HEK293 (cell line): Measurements from ENCODE around the gene GTF2F2.

Source experiments
- CTCF ChIA-PET: fragments of 350-600 bp; formaldehyde crosslinking; extraction: SDS; loops from one replicate; lab custom pipeline; 2021; ENCODE audit warnings: antibody characterized with exemption; lab: Yijun Ruan, JAX
- POLR2A ChIA-PET: fragments of 300-600 bp; formaldehyde crosslinking; extraction: SDS; loops from one replicate; lab custom pipeline; 2020; ENCODE audit warnings: antibody characterized with exemption, inconsistent platforms; lab: Yijun Ruan, JAX
- H3K27ac ChIP-seq: fragments of 200-500 bp; sonication (Bioruptor generic); 2 replicates; pipeline ENCODE4 v1.5.1; 2014; ENCODE audit warnings: low read depth, low read length, control low read depth, inconsistent platforms; ENCODE audit errors: extremely low read depth
- H3K36me3 ChIP-seq, 2 experiments: fragments of 200-500 bp in 1 of 2; sonication (Bioruptor generic) in 1 of 2; 1 replicate in 1 of 2; 2 replicates in 1 of 2; pipeline ENCODE4 v1.5.1; 2014 to 2017; ENCODE audit warnings: inconsistent platforms in 2 of 2, low read length in 2 of 2; ENCODE audit not compliant: control insufficient read depth in 2 of 2, insufficient read depth in 1 of 2
- H3K4me1 ChIP-seq: fragments of 200-500 bp; sonication (Bioruptor generic); 2 replicates; pipeline ENCODE4 v1.5.1; 2014; ENCODE audit warnings: mild to moderate bottlenecking, low read length, inconsistent platforms; ENCODE audit not compliant: control insufficient read depth, insufficient read depth
- H3K4me3 ChIP-seq: 2 replicates; pipeline ENCODE4 v1.5.1; 2011; ENCODE audit warnings: low read depth, mild to moderate bottlenecking, control low read depth, low read length, moderate library complexity
- H3K9me3 ChIP-seq: fragments of 200-500 bp; sonication (Bioruptor generic); 2 replicates; pipeline ENCODE4 v1.5.1; 2014; ENCODE audit warnings: low read depth, low read length, inconsistent platforms; ENCODE audit not compliant: control insufficient read depth, insufficient read depth
- BCL11A ChIP-seq: fragments of 450-650 bp; formaldehyde crosslinking; IDR thresholded peaks from 2 replicates; pipeline ENCODE4 v1.5.1; 2016; ENCODE audit warnings: low read depth, missing biosample characterization, missing genetic modification characterization
- SP7 ChIP-seq: fragments of 450-650 bp; formaldehyde crosslinking; IDR thresholded peaks from 2 replicates; pipeline ENCODE4 v1.5.1; 2016; ENCODE audit warnings: missing biosample characterization, missing genetic modification characterization
- TCF7L2 ChIP-seq: IDR thresholded peaks from 2 replicates; pipeline ENCODE4 v1.6.1; 2011; ENCODE audit warnings: low read depth, mild to moderate bottlenecking, inconsistent platforms, low read length, moderate library complexity, borderline replicate concordance
- ZBTB8A ChIP-seq: fragments of 450-650 bp; formaldehyde crosslinking; IDR thresholded peaks from 2 replicates; pipeline ENCODE4 v1.5.1; 2016; ENCODE audit warnings: missing biosample characterization, missing genetic modification characterization
- ZFHX2 ChIP-seq: fragments of 450-650 bp; formaldehyde crosslinking; conservative IDR thresholded peaks from 2 replicates; pipeline ENCODE4 v1.5.1; 2016; ENCODE audit warnings: missing biosample characterization, missing genetic modification characterization
- ZNF169 ChIP-seq: fragments of 450-650 bp; formaldehyde crosslinking; IDR thresholded peaks from 2 replicates; pipeline ENCODE4 v1.5.1; 2016; ENCODE audit warnings: missing biosample characterization, missing genetic modification characterization
- ZNF175 ChIP-seq: fragments of 450-650 bp; formaldehyde crosslinking; IDR thresholded peaks from 2 replicates; pipeline ENCODE4 v1.5.1; 2016; ENCODE audit warnings: missing biosample characterization, missing genetic modification characterization
- ZNF266 ChIP-seq: fragments of 450-650 bp; formaldehyde crosslinking; IDR thresholded peaks from 2 replicates; pipeline ENCODE4 v1.5.1; 2016; ENCODE audit warnings: missing biosample characterization, missing genetic modification characterization, low read depth
- ZNF391 ChIP-seq: fragments of 450-650 bp; formaldehyde crosslinking; IDR thresholded peaks from 2 replicates; pipeline ENCODE4 v1.5.1; 2016; ENCODE audit warnings: low read depth, missing biosample characterization, missing genetic modification characterization, borderline replicate concordance
- ZNF426 ChIP-seq: fragments of 450-650 bp; formaldehyde crosslinking; IDR thresholded peaks from 2 replicates; pipeline ENCODE4 v1.5.1; 2017; ENCODE audit warnings: missing biosample characterization, missing genetic modification characterization, mild to moderate bottlenecking, inconsistent platforms, moderate library complexity
- ZNF48 ChIP-seq: fragments of 450-650 bp; formaldehyde crosslinking; IDR thresholded peaks from 2 replicates; pipeline ENCODE4 v1.5.1; 2016; ENCODE audit warnings: missing biosample characterization, missing genetic modification characterization
- ZNF555 ChIP-seq: fragments of 450-650 bp; formaldehyde crosslinking; conservative IDR thresholded peaks from 2 replicates; pipeline ENCODE4 v1.5.1; 2017; ENCODE audit warnings: missing biosample characterization, mild to moderate bottlenecking, missing genetic modification characterization, inconsistent platforms
- ZNF626 ChIP-seq: fragments of 450-650 bp; sonication (Bioruptor Pico); formaldehyde crosslinking; IDR thresholded peaks from 2 replicates; pipeline ENCODE4 v1.5.1; 2018; ENCODE audit warnings: missing biosample characterization, missing genetic modification characterization, inconsistent platforms
- ZNF677 ChIP-seq: fragments of 450-650 bp; IDR thresholded peaks from 2 replicates; pipeline ENCODE4 v1.5.0; 2018; ENCODE audit warnings: missing biosample characterization, mild to moderate bottlenecking, missing genetic modification characterization, moderate library complexity
- ZNF768 ChIP-seq: fragments of 450-650 bp; formaldehyde crosslinking; IDR thresholded peaks from 2 replicates; pipeline ENCODE4 v1.5.1; 2018; ENCODE audit warnings: missing biosample characterization, mild to moderate bottlenecking, missing genetic modification characterization
- ZNF830 ChIP-seq: fragments of 450-650 bp; IDR thresholded peaks from 2 replicates; pipeline ENCODE4 v1.5.0; 2018; ENCODE audit warnings: missing biosample characterization, missing genetic modification characterization, low read depth, mild to moderate bottlenecking, moderate library complexity
- ZSCAN23 ChIP-seq: fragments of 450-650 bp; formaldehyde crosslinking; IDR thresholded peaks from 2 replicates; pipeline ENCODE4 v1.5.1; 2016; ENCODE audit warnings: missing biosample characterization, missing genetic modification characterization
- TF ChIP-seq, protein P1 (sequence below): fragments of 450-650 bp; IDR thresholded peaks from 2 replicates; pipeline ENCODE4 v1.5.1; 2018; ENCODE audit warnings: missing biosample characterization, mild to moderate bottlenecking, missing genetic modification characterization
- TF ChIP-seq, protein P2 (sequence below): fragments of 450-650 bp; formaldehyde crosslinking; IDR thresholded peaks from 2 replicates; pipeline ENCODE4 v1.5.1; 2016; ENCODE audit warnings: missing biosample characterization, missing genetic modification characterization
- TF ChIP-seq, protein P3 (sequence below): fragments of 450-650 bp; formaldehyde crosslinking; IDR thresholded peaks from 2 replicates; pipeline ENCODE4 v1.5.1; 2016; ENCODE audit warnings: missing biosample characterization, missing genetic modification characterization
- TF ChIP-seq, protein P4 (sequence below): fragments of 450-650 bp; formaldehyde crosslinking; optimal IDR thresholded peaks from 2 replicates; pipeline ENCODE3; 2016; ENCODE audit warnings: missing biosample characterization, mild to moderate bottlenecking, missing genetic modification characterization

GTF2F2 gene

DNA sequence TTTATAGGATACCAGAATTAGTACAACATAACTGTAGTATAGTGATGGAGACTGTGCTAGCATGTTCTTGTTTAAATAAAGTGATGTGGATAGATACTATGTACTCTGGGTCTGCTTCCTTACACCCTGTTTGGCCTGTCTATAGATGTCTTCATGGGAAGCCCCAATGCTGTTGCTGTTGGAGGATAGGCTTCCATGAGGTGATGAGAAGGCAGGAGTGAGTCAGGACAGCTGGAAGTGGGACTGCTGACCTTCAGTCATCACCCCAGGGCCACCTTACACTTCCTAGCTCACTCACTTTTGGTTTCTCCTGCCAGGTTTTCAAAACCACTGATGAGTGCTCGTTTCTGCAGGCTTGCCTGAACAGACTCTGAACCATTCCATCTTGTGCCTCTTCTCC, 76.3 kb downstream of the GTF2F2 start (continued):
- TF ChIP-seq, protein P1, sequence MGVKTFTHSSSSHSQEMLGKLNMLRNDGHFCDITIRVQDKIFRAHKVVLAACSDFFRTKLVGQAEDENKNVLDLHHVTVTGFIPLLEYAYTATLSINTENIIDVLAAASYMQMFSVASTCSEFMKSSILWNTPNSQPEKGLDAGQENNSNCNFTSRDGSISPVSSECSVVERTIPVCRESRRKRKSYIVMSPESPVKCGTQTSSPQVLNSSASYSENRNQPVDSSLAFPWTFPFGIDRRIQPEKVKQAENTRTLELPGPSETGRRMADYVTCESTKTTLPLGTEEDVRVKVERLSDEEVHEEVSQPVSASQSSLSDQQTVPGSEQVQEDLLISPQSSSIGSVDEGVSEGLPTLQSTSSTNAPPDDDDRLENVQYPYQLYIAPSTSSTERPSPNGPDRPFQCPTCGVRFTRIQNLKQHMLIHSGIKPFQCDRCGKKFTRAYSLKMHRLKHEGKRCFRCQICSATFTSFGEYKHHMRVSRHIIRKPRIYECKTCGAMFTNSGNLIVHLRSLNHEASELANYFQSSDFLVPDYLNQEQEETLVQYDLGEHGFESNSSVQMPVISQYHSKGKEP (tag by site-specific recombination): no peak
- no peak for TF ChIP-seq ZSCAN23 (tag by site-specific recombination)
- TF ChIP-seq ZNF169 (tag by site-specific recombination): no peak
- no peak for TF ChIP-seq ZNF48 (tag by site-specific recombination)
- TF ChIP-seq ZNF830: no peak

DNA sequence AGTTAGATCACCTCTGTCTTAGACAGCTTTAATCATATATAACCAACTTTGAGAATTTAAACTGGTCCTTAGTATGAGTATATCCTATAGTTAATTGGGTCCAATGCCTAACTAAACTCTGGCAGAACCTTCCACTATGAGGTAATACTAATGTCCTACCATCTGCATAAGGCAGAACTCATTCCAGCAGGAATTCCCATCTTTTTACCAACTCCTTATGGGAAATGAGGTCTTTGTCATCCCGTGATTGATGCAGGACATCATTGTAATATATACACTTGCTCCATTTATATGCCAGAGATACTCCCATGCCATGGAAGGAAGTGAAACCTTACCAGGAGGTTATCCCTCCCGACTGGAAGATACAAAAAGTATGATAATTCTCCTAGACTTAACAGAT, 77.7 kb downstream of the GTF2F2 start:
- Histone ChIP-seq H3K4me1 (no peaks in the 10 kb centered on the region), H3K4me3 (no peak overlapping the region), H3K9me3 (no peaks in the 10 kb centered on the region), H3K36me3 (no peaks in the 10 kb centered on the region), H3K27ac (no peak overlapping the region)
- ChIA-PET POLR2A (no interaction called here), CTCF (no interaction called here)
- TF ChIP-seq ZBTB8A (tag by site-specific recombination) (no peak), ZNF391 (tag by site-specific recombination) (no peak), ZNF175 (tag by site-specific recombination) (no peak), ZNF677 (tag by site-specific recombination) (no peak)
- TF ChIP-seq, protein P2, sequence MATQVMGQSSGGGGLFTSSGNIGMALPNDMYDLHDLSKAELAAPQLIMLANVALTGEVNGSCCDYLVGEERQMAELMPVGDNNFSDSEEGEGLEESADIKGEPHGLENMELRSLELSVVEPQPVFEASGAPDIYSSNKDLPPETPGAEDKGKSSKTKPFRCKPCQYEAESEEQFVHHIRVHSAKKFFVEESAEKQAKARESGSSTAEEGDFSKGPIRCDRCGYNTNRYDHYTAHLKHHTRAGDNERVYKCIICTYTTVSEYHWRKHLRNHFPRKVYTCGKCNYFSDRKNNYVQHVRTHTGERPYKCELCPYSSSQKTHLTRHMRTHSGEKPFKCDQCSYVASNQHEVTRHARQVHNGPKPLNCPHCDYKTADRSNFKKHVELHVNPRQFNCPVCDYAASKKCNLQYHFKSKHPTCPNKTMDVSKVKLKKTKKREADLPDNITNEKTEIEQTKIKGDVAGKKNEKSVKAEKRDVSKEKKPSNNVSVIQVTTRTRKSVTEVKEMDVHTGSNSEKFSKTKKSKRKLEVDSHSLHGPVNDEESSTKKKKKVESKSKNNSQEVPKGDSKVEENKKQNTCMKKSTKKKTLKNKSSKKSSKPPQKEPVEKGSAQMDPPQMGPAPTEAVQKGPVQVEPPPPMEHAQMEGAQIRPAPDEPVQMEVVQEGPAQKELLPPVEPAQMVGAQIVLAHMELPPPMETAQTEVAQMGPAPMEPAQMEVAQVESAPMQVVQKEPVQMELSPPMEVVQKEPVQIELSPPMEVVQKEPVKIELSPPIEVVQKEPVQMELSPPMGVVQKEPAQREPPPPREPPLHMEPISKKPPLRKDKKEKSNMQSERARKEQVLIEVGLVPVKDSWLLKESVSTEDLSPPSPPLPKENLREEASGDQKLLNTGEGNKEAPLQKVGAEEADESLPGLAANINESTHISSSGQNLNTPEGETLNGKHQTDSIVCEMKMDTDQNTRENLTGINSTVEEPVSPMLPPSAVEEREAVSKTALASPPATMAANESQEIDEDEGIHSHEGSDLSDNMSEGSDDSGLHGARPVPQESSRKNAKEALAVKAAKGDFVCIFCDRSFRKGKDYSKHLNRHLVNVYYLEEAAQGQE (tag by site-specific recombination): no peak
- TF ChIP-seq, all 188 proteins: peak for 0

DNA sequence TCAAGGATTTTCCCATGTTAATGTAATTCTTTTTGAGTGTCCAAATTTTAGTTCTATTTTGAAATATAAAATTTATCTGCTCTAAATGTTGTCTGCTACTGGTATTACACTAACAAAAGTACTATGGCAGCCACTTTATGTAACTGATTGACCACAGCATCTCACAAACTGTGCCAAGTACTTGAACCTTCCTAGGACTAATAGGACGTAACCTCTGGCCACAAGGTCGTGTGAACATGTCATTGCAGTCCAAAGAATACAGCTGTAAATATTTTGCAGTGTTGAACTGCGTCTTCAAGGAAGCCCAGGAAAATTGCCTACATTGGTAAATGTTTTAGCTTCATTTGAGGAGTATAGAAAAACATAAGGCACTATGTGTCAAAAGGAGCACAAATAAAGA, 78.6 kb downstream of the GTF2F2 start:
- no peak overlapping the region for H3K4me3 ChIP-seq
- H3K9me3 ChIP-seq: no peaks in the 10 kb centered on the region
- ChIA-PET POLR2A (no interaction called here), CTCF (no interaction called here)
- no peaks in the 10 kb centered on the region for H3K4me1 ChIP-seq
- TF ChIP-seq BCL11A (tag by site-specific recombination) (no peak), TCF7L2 (no peak), ZNF266 (tag by site-specific recombination) (no peak), ZFHX2 (tag by site-specific recombination) (no peak)
- TF ChIP-seq, all 188 proteins: peak for 0
- no peaks in the 10 kb centered on the region for H3K36me3 ChIP-seq
- H3K27ac ChIP-seq: no peak overlapping the region

DNA sequence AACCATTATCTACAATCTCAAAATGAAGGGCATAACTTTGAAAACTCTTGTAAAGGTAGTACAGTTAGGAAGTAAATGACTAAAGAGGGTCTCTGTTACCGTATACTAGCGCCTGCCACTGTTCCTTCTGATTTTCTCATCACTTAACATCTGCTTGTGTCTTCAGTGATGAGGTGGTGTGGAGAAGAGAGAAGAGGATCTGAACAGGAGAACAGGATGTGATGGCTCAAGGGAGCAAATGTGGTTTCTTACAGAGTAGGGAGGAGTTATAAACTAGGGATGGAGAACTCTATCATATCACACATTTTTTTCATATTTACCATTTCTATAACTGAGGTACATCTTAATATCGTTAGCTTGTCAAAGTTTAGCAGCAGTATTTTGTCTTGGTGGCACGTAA, 79.4 kb downstream of the GTF2F2 start:
- no peaks in the 10 kb centered on the region for H3K36me3 ChIP-seq
- H3K4me3 ChIP-seq: no peak overlapping the region
- TF ChIP-seq, protein P3, sequence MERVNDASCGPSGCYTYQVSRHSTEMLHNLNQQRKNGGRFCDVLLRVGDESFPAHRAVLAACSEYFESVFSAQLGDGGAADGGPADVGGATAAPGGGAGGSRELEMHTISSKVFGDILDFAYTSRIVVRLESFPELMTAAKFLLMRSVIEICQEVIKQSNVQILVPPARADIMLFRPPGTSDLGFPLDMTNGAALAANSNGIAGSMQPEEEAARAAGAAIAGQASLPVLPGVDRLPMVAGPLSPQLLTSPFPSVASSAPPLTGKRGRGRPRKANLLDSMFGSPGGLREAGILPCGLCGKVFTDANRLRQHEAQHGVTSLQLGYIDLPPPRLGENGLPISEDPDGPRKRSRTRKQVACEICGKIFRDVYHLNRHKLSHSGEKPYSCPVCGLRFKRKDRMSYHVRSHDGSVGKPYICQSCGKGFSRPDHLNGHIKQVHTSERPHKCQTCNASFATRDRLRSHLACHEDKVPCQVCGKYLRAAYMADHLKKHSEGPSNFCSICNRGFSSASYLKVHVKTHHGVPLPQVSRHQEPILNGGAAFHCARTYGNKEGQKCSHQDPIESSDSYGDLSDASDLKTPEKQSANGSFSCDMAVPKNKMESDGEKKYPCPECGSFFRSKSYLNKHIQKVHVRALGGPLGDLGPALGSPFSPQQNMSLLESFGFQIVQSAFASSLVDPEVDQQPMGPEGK: no peak
- TF ChIP-seq SP7 (no peak), ZNF426 (tag by site-specific recombination) (no peak), ZNF768 (no peak), ZNF555 (tag by site-specific recombination) (no peak), ZNF626 (tag by site-specific recombination) (no peak)
- TF ChIP-seq, protein P4, sequence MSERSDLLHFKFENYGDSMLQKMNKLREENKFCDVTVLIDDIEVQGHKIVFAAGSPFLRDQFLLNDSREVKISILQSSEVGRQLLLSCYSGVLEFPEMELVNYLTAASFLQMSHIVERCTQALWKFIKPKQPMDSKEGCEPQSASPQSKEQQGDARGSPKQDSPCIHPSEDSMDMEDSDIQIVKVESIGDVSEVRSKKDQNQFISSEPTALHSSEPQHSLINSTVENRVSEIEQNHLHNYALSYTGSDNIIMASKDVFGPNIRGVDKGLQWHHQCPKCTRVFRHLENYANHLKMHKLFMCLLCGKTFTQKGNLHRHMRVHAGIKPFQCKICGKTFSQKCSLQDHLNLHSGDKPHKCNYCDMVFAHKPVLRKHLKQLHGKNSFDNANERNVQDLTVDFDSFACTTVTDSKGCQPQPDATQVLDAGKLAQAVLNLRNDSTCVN (tag by site-specific recombination): no peak
- H3K27ac ChIP-seq: no peak overlapping the region
- ChIA-PET CTCF (no interaction called here), POLR2A (no interaction called here)
- no peaks in the 10 kb centered on the region for H3K9me3 ChIP-seq
- H3K4me1 ChIP-seq: no peaks in the 10 kb centered on the region
